PC-9 (cell line): ENCODE data around the gene CRADD. TPM values are rescaled to one million over a fixed set of nuclear protein-coding genes. Genes with fewer than 3 reads are reported as not detected.

Experiments
- BruUV-seq: library from RNA; stranded (reverse); fragments of 400-500 nt; replicated peaks from 2 replicates; lab custom pipeline; 2021; lab: Mats Ljungman, UMichigan
- CTCF ChIA-PET: fragments of 300-600 bp; sonication (Branson Sonifier 250); formaldehyde crosslinking; loops from one replicate; lab custom pipeline; 2022; ENCODE audit warnings: antibody characterized with exemption; lab: Charles Lee
- POLR2A ChIA-PET: fragments of 300-600 bp; sonication (Branson Sonifier 250); formaldehyde crosslinking; loops from one replicate; lab custom pipeline; 2022; ENCODE audit warnings: antibody characterized with exemption; ENCODE audit not compliant: unreplicated experiment; lab: Charles Lee
- DNase-seq, 2 experiments: peaks; one replicate each; pipeline versions ENCODE4 v3.0.0 to v3.0.0-alpha.2; 2015 to 2022; ENCODE audit warnings: mixed read lengths in 1 of 2
- H2AFZ ChIP-seq: fragments of 200-600 bp; sonication (generic); 2 replicates; pipeline ENCODE4 v1.8.1; 2017; ENCODE audit warnings: antibody characterized with exemption
- H3F3A ChIP-seq: fragments of 200-600 bp; sonication (generic); 2 replicates; pipeline ENCODE4 v1.8.1; 2017; ENCODE audit warnings: antibody characterized with exemption, mild to moderate bottlenecking, low read depth; ENCODE audit not compliant: insufficient read depth
- H3K27ac ChIP-seq: fragments of 200-600 bp; sonication (generic); 2 replicates; pipeline ENCODE4 v1.6.1; 2016; ENCODE audit warnings: mixed run types
- H3K27me3 ChIP-seq: fragments of 200-600 bp; sonication (generic); 2 replicates; pipeline ENCODE4 v1.6.1; 2016; ENCODE audit warnings: low read depth, mixed run types; ENCODE audit not compliant: insufficient read depth
- H3K36me3 ChIP-seq: fragments of 200-600 bp; sonication (generic); 2 replicates; pipeline ENCODE4 v1.6.1; 2016; ENCODE audit warnings: low read depth, mixed run types
- H3K4me1 ChIP-seq: fragments of 200-600 bp; sonication (generic); replicated peaks from 2 replicates; pipeline ENCODE4 v1.6.1; 2016; ENCODE audit warnings: mixed run types; ENCODE audit not compliant: insufficient read depth
- H3K4me2 ChIP-seq: fragments of 200-600 bp; sonication (generic); 2 replicates; pipeline ENCODE4 v1.6.1; 2017; ENCODE audit warnings: mixed run types
- H3K4me3 ChIP-seq: fragments of 200-600 bp; sonication (generic); 2 replicates; pipeline ENCODE4 v1.6.1; 2016; ENCODE audit warnings: mixed run types
- H3K79me2 ChIP-seq: fragments of 200-600 bp; sonication (generic); 2 replicates; pipeline ENCODE4 v1.6.1; 2017; ENCODE audit warnings: low read depth, mixed run types
- H3K9me2 ChIP-seq: fragments of 200-600 bp; sonication (generic); 2 replicates; pipeline ENCODE4 v1.8.1; 2017; ENCODE audit warnings: mild to moderate bottlenecking; ENCODE audit not compliant: insufficient read depth
- H3K9me3 ChIP-seq: fragments of 200-600 bp; sonication (generic); 2 replicates; pipeline ENCODE4 v1.8.1; 2016; ENCODE audit warnings: low read depth; ENCODE audit not compliant: insufficient read depth
- H4K20me1 ChIP-seq: fragments of 200-600 bp; sonication (generic); 2 replicates; pipeline ENCODE4 v1.8.1; 2017; ENCODE audit not compliant: insufficient read depth
- CTCF ChIP-seq: fragments of 200-600 bp; sonication (generic); conservative IDR thresholded peaks from 2 replicates; pipeline ENCODE4 v1.6.1; 2017; ENCODE audit warnings: mixed run types, antibody characterized with exemption, mild to moderate bottlenecking, moderate library complexity
- EZH2 ChIP-seq: fragments of 200-600 bp; sonication (generic); IDR thresholded peaks from 2 replicates; pipeline ENCODE4 v1.8.0; 2017; ENCODE audit warnings: antibody characterized with exemption, low read depth
- intact Hi-C: fragments of 100-400 bp; cut with micrococcal nuclease; formaldehyde crosslinking; loops from one replicate; pipeline ENCODE4 v1.10.0; 2022; ENCODE audit not compliant: unreplicated experiment
- total RNA-seq: library from RNA; stranded (reverse); gene quantifications from 2 replicates; pipeline ENCODE4 v1.2.3, GENCODE V29; 2021

CRADD gene
- total RNA-seq, 1 experiment from 2014 or later, result 7.6 TPM

- H3K4me1 ChIP-seq, result peaks cover 18% of the 10 kb centered on the region
- ChIA-PET CTCF (no interaction called here), POLR2A (interaction anchor here (0.7 kb wide), 1 partner anchor 118 kb away, joined by 5 read pairs; no protein-coding TSS in a partner anchor)
- DNase-seq, result no peak
- no TSS peak for BruUV-seq
- TF ChIP-seq CTCF (no peak), EZH2 (no peak)
- peak overlapping the region; percentile 95 for H2AFZ ChIP-seq
- no peaks in the 10 kb centered on the region for H3K9me3 ChIP-seq
- peak overlapping the region; percentile 53 for H3K27ac ChIP-seq
- H3K4me2 ChIP-seq, result peak overlapping the region; percentile 88
- no peaks in the 10 kb centered on the region for H3K36me3 ChIP-seq
- peak overlapping the region; percentile 71 for H3K4me3 ChIP-seq
- H3K9me2 ChIP-seq, result no peaks in the 10 kb centered on the region
- H3K79me2 ChIP-seq, result no peaks in the 10 kb centered on the region
- peaks cover 11% of the 10 kb centered on the region; the same call in 1 of the 2 replicates for H3F3A ChIP-seq
- no peaks in the 10 kb centered on the region for H3K27me3 ChIP-seq
- intact Hi-C loops, result loop anchor here (2.0 kb wide), 1 partner anchor 241 kb away; no protein-coding TSS in a partner anchor
- no peaks in the 10 kb centered on the region for H4K20me1 ChIP-seq
These were observed 66.2 kb downstream of the CRADD start for GRCh38 chr12:93743229-93743998.

- TF ChIP-seq CTCF (no peak), EZH2 (no peak)
- no peaks in the 10 kb centered on the region for H3K9me2 ChIP-seq
- ChIA-PET POLR2A (interaction anchor here (0.7 kb wide), 1 partner anchor 119 kb away, joined by 5 read pairs; no protein-coding TSS in a partner anchor), CTCF (no interaction called here)
- H2AFZ ChIP-seq, result no peak overlapping the region
- intact Hi-C loops, result loop anchor here (2.0 kb wide), 1 partner anchor 241 kb away; no protein-coding TSS in a partner anchor
- H3K27ac ChIP-seq, result no peak overlapping the region
- peaks cover 18% of the 10 kb centered on the region for H3K4me1 ChIP-seq
- no peak overlapping the region for H3K4me3 ChIP-seq
- no peak for DNase-seq
- H3K27me3 ChIP-seq, result no peaks in the 10 kb centered on the region
- H3K36me3 ChIP-seq, result no peaks in the 10 kb centered on the region
- H3K79me2 ChIP-seq, result no peaks in the 10 kb centered on the region
- no peaks in the 10 kb centered on the region for H4K20me1 ChIP-seq
- no peaks in the 10 kb centered on the region for H3K9me3 ChIP-seq
- H3F3A ChIP-seq, result peaks cover 11% of the 10 kb centered on the region; the same call in 1 of the 2 replicates
- no peak overlapping the region for H3K4me2 ChIP-seq
- BruUV-seq, result no TSS peak
These were observed 67.0 kb downstream of the CRADD start for GRCh38 chr12:93743999-93744689.

- H4K20me1 ChIP-seq, result no peaks in the 10 kb centered on the region
- H3K79me2 ChIP-seq, result no peaks in the 10 kb centered on the region
- no peak overlapping the region for H3K4me3 ChIP-seq
- H3K4me2 ChIP-seq, result no peak overlapping the region
- no peaks in the 10 kb centered on the region for H3K9me2 ChIP-seq
- H3K27ac ChIP-seq, result no peak overlapping the region
- no TSS peak for BruUV-seq
- peaks cover 18% of the 10 kb centered on the region for H3K4me1 ChIP-seq
- no peaks in the 10 kb centered on the region for H3K36me3 ChIP-seq
- ChIA-PET CTCF (no interaction called here), POLR2A (no interaction called here)
- H2AFZ ChIP-seq, result no peak overlapping the region
- peaks cover 11% of the 10 kb centered on the region; the same call in 1 of the 2 replicates for H3F3A ChIP-seq
- intact Hi-C loops, result no loop called here
- no peak for DNase-seq
- H3K9me3 ChIP-seq, result no peaks in the 10 kb centered on the region
- no peaks in the 10 kb centered on the region for H3K27me3 ChIP-seq
- TF ChIP-seq EZH2 (no peak), CTCF (no peak)
These were observed 68.1 kb downstream of the CRADD start for GRCh38 chr12:93745286-93745685.
